ENCODE results near the gene PPP6R3. TPM values are rescaled to one million over a fixed set of nuclear protein-coding genes. Genes with fewer than 3 reads are reported as not detected.
"Not testable (repeated sequence)": the region's sequence is repeated elsewhere in the genome, so short reads cannot be mapped to it uniquely, and the experiment has no call there.

PPP6R3 gene
- total RNA-seq, 1 experiment from 2014 or later = 90.0 TPM

- DNase-seq (ENCODE audit: low read depth, low spot score); in situ Hi-C loops (cut with HindIII; ENCODE audit: low pct_unique_long_range_greater_than_20kb, low sequenced_read_pairs): not testable (repeated sequence)
These were observed 12.6 kb upstream of the PPP6R3 start for GRCh38 chr11:68447914-68448313.

- in situ Hi-C loops (cut with HindIII; ENCODE audit: low pct_unique_long_range_greater_than_20kb, low sequenced_read_pairs) = no loop called here
- no peak for DNase-seq (ENCODE audit: low read depth, low spot score)
These were observed 11.9 kb upstream of the PPP6R3 start for GRCh38 chr11:68448604-68449011.

GRCh38 chr11:68449951-68450350 lies 10.6 kb upstream of the PPP6R3 start:
- DNase-seq (ENCODE audit: low read depth, low spot score) = no peak
- in situ Hi-C loops (cut with HindIII; ENCODE audit: low pct_unique_long_range_greater_than_20kb, low sequenced_read_pairs) = no loop called here

- no peak for DNase-seq (ENCODE audit: low read depth, low spot score)
- in situ Hi-C loops (cut with HindIII; ENCODE audit: low pct_unique_long_range_greater_than_20kb, low sequenced_read_pairs) = no loop called here
These were observed 9.8 kb upstream of the PPP6R3 start for GRCh38 chr11:68450711-68451110.

GRCh38 chr11:68454767-68455166 lies 5.8 kb upstream of the PPP6R3 start:
- DNase-seq (ENCODE audit: low read depth, low spot score) = no peak
- in situ Hi-C loops (cut with HindIII; ENCODE audit: low pct_unique_long_range_greater_than_20kb, low sequenced_read_pairs) = no loop called here

GRCh38 chr11:68455485-68455884 lies 5.1 kb upstream of the PPP6R3 start:
- in situ Hi-C loops (cut with HindIII; ENCODE audit: low pct_unique_long_range_greater_than_20kb, low sequenced_read_pairs) = no loop called here

GRCh38 chr11:68457216-68457897 lies 3.2 kb upstream of the PPP6R3 start:
- in situ Hi-C loops (cut with HindIII; ENCODE audit: low pct_unique_long_range_greater_than_20kb, low sequenced_read_pairs) = no loop called here
- no peak for DNase-seq (ENCODE audit: low read depth, low spot score)

More at GRCh38 chr11:68455485-68455884, 5.1 kb upstream of the PPP6R3 start:
- DNase-seq (ENCODE audit: low read depth, low spot score) = no peak

- DNase-seq (ENCODE audit: low read depth, low spot score) = no peak
- in situ Hi-C loops (cut with HindIII; ENCODE audit: low pct_unique_long_range_greater_than_20kb, low sequenced_read_pairs) = no loop called here
These were observed 2.7 kb upstream of the PPP6R3 start for GRCh38 chr11:68457898-68458249.

GRCh38 chr11:68458340-68458739 lies 2.2 kb upstream of the PPP6R3 start:
- DNase-seq (ENCODE audit: low read depth, low spot score); in situ Hi-C loops (cut with HindIII; ENCODE audit: low pct_unique_long_range_greater_than_20kb, low sequenced_read_pairs): not testable (repeated sequence)

GRCh38 chr11:68459886-68460740 lies 439 bp upstream of the PPP6R3 start:
- peak; percentile 96 for DNase-seq (ENCODE audit: low read depth, low spot score)
- in situ Hi-C loops (cut with HindIII; ENCODE audit: low pct_unique_long_range_greater_than_20kb, low sequenced_read_pairs) = no loop called here

GRCh38 chr11:68461575-68461917 lies 994 bp downstream of the PPP6R3 start:
- no peak for DNase-seq (ENCODE audit: low read depth, low spot score)
- in situ Hi-C loops (cut with HindIII; ENCODE audit: low pct_unique_long_range_greater_than_20kb, low sequenced_read_pairs) = no loop called here

- in situ Hi-C loops (cut with HindIII; ENCODE audit: low pct_unique_long_range_greater_than_20kb, low sequenced_read_pairs) = no loop called here
- DNase-seq (ENCODE audit: low read depth, low spot score) = no peak
These were observed 3.2 kb downstream of the PPP6R3 start for GRCh38 chr11:68463714-68464113.

- in situ Hi-C loops (cut with HindIII; ENCODE audit: low pct_unique_long_range_greater_than_20kb, low sequenced_read_pairs) = no loop called here
- DNase-seq (ENCODE audit: low read depth, low spot score) = no peak
These were observed 6.8 kb downstream of the PPP6R3 start for GRCh38 chr11:68467201-68467834.

GRCh38 chr11:68468217-68468828 lies 7.8 kb downstream of the PPP6R3 start:
- in situ Hi-C loops (cut with HindIII; ENCODE audit: low pct_unique_long_range_greater_than_20kb, low sequenced_read_pairs) = no loop called here
- no peak for DNase-seq (ENCODE audit: low read depth, low spot score)

- in situ Hi-C loops (cut with HindIII; ENCODE audit: low pct_unique_long_range_greater_than_20kb, low sequenced_read_pairs) = no loop called here
- DNase-seq (ENCODE audit: low read depth, low spot score) = no peak
These were observed 8.6 kb downstream of the PPP6R3 start for GRCh38 chr11:68469122-68469521.

GRCh38 chr11:68469642-68470041 lies 9.1 kb downstream of the PPP6R3 start:
- DNase-seq (ENCODE audit: low read depth, low spot score) = no peak
- in situ Hi-C loops (cut with HindIII; ENCODE audit: low pct_unique_long_range_greater_than_20kb, low sequenced_read_pairs) = no loop called here

- in situ Hi-C loops (cut with HindIII; ENCODE audit: low pct_unique_long_range_greater_than_20kb, low sequenced_read_pairs) = no loop called here
These were observed 9.8 kb downstream of the PPP6R3 start for GRCh38 chr11:68470304-68470811.

More at GRCh38 chr11:68470304-68470811, 9.8 kb downstream of the PPP6R3 start:
- peak; percentile 15 for DNase-seq (ENCODE audit: low read depth, low spot score)
